Measurements from ENCODE around the gene PRDM8.

The PRDM8 gene

DNA sequence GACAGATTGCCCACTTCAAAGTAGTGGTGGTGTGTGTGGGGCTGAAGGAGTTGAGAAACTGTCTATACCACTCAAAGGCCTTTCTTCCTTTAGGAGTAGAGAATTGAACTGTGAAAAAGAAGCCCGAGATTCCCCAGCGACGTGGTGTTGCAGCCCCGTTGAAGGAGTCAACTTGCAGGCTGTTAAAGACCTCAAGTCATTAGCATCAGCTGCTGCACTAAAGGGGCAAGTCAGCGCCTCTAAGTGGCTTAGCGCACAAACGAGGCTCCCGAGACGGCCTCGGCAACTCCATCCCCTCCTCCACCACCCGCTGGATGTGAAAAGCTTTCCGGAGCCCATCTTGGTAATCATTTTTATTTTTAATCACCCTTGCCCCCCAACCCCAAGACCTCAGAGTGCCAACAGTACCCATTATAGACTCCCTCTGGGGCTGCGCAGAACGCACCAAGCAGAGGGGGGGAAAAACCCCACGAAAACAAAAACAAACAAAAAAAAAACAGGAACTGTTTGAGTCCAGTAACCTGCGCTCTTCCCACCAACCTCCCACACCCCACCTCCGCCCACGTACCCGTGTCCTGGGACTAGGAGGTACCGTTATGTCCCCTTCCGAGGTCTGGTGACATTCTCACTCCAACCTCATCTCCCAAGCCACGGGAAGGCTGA, 913 bp upstream of the PRDM8 start (continued):
- TF ChIP-seq ZNF10 (tag by site-specific recombination; IDR thresholded peaks at IDR 0.05), result no peak
- TF ChIP-seq SALL2 (tag by site-specific recombination; IDR thresholded peaks at IDR 0.05; ENCODE audit: borderline replicate concordance), result no peak
- TF ChIP-seq, protein P1, sequence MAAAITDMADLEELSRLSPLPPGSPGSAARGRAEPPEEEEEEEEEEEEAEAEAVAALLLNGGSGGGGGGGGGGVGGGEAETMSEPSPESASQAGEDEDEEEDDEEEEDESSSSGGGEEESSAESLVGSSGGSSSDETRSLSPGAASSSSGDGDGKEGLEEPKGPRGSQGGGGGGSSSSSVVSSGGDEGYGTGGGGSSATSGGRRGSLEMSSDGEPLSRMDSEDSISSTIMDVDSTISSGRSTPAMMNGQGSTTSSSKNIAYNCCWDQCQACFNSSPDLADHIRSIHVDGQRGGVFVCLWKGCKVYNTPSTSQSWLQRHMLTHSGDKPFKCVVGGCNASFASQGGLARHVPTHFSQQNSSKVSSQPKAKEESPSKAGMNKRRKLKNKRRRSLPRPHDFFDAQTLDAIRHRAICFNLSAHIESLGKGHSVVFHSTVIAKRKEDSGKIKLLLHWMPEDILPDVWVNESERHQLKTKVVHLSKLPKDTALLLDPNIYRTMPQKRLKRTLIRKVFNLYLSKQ (tag by site-specific recombination; IDR thresholded peaks at IDR 0.05; ENCODE audit: borderline replicate concordance), result no peak
- no peak for TF ChIP-seq ZNF433 (tag by site-specific recombination; IDR thresholded peaks at IDR 0.05; ENCODE audit: low read depth)
- TF ChIP-seq, protein P2, sequence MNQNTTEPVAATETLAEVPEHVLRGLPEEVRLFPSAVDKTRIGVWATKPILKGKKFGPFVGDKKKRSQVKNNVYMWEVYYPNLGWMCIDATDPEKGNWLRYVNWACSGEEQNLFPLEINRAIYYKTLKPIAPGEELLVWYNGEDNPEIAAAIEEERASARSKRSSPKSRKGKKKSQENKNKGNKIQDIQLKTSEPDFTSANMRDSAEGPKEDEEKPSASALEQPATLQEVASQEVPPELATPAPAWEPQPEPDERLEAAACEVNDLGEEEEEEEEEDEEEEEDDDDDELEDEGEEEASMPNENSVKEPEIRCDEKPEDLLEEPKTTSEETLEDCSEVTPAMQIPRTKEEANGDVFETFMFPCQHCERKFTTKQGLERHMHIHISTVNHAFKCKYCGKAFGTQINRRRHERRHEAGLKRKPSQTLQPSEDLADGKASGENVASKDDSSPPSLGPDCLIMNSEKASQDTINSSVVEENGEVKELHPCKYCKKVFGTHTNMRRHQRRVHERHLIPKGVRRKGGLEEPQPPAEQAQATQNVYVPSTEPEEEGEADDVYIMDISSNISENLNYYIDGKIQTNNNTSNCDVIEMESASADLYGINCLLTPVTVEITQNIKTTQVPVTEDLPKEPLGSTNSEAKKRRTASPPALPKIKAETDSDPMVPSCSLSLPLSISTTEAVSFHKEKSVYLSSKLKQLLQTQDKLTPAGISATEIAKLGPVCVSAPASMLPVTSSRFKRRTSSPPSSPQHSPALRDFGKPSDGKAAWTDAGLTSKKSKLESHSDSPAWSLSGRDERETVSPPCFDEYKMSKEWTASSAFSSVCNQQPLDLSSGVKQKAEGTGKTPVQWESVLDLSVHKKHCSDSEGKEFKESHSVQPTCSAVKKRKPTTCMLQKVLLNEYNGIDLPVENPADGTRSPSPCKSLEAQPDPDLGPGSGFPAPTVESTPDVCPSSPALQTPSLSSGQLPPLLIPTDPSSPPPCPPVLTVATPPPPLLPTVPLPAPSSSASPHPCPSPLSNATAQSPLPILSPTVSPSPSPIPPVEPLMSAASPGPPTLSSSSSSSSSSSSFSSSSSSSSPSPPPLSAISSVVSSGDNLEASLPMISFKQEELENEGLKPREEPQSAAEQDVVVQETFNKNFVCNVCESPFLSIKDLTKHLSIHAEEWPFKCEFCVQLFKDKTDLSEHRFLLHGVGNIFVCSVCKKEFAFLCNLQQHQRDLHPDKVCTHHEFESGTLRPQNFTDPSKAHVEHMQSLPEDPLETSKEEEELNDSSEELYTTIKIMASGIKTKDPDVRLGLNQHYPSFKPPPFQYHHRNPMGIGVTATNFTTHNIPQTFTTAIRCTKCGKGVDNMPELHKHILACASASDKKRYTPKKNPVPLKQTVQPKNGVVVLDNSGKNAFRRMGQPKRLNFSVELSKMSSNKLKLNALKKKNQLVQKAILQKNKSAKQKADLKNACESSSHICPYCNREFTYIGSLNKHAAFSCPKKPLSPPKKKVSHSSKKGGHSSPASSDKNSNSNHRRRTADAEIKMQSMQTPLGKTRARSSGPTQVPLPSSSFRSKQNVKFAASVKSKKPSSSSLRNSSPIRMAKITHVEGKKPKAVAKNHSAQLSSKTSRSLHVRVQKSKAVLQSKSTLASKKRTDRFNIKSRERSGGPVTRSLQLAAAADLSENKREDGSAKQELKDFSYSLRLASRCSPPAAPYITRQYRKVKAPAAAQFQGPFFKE (tag by site-specific recombination; IDR thresholded peaks at IDR 0.05; ENCODE audit: borderline replicate concordance), result no peak
- no peak for TF ChIP-seq HOXD13 (CRISPR knock-in tag; IDR thresholded peaks at IDR 0.05; ENCODE audit: borderline replicate concordance)
- TF ChIP-seq MZF1 (tag by site-specific recombination; IDR thresholded peaks at IDR 0.05; ENCODE audit: borderline replicate concordance), result no peak
- TF ChIP-seq, protein P3, sequence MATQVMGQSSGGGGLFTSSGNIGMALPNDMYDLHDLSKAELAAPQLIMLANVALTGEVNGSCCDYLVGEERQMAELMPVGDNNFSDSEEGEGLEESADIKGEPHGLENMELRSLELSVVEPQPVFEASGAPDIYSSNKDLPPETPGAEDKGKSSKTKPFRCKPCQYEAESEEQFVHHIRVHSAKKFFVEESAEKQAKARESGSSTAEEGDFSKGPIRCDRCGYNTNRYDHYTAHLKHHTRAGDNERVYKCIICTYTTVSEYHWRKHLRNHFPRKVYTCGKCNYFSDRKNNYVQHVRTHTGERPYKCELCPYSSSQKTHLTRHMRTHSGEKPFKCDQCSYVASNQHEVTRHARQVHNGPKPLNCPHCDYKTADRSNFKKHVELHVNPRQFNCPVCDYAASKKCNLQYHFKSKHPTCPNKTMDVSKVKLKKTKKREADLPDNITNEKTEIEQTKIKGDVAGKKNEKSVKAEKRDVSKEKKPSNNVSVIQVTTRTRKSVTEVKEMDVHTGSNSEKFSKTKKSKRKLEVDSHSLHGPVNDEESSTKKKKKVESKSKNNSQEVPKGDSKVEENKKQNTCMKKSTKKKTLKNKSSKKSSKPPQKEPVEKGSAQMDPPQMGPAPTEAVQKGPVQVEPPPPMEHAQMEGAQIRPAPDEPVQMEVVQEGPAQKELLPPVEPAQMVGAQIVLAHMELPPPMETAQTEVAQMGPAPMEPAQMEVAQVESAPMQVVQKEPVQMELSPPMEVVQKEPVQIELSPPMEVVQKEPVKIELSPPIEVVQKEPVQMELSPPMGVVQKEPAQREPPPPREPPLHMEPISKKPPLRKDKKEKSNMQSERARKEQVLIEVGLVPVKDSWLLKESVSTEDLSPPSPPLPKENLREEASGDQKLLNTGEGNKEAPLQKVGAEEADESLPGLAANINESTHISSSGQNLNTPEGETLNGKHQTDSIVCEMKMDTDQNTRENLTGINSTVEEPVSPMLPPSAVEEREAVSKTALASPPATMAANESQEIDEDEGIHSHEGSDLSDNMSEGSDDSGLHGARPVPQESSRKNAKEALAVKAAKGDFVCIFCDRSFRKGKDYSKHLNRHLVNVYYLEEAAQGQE (tag by site-specific recombination; IDR thresholded peaks at IDR 0.05), result no peak
- TF ChIP-seq ZNF174 (tag by site-specific recombination; IDR thresholded peaks at IDR 0.05), result no peak
- TF ChIP-seq, protein P4, sequence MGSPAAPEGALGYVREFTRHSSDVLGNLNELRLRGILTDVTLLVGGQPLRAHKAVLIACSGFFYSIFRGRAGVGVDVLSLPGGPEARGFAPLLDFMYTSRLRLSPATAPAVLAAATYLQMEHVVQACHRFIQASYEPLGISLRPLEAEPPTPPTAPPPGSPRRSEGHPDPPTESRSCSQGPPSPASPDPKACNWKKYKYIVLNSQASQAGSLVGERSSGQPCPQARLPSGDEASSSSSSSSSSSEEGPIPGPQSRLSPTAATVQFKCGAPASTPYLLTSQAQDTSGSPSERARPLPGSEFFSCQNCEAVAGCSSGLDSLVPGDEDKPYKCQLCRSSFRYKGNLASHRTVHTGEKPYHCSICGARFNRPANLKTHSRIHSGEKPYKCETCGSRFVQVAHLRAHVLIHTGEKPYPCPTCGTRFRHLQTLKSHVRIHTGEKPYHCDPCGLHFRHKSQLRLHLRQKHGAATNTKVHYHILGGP (tag by site-specific recombination; IDR thresholded peaks at IDR 0.05), result no peak
- TF ChIP-seq SCRT2 (tag by site-specific recombination; IDR thresholded peaks at IDR 0.05), result no peak
